ENCODE results near the gene CREB3.

GRCh38 chr9:35769763-35770162 lies 37.3 kb downstream of the CREB3 start:
- TF ChIP-seq CTCF (IDR thresholded peaks at IDR 0.05): no peak
- no peak for TF ChIP-seq POLR2AphosphoS5 (IDR thresholded peaks at IDR 0.05)
- TF ChIP-seq EP300 (IDR thresholded peaks at IDR 0.05): no peak

Data from upper lobe of left lung (tissue), 4 donors.